Stimulated activated naive CD8-positive, alpha-beta T cell treated with anti-CD3 and anti-CD28 coated beads, Interleukin-15, amount 100 ng/mL, for 72 hours (primary cell): ENCODE measurements around the gene ZP3.
"Not testable (repeated sequence)": the region's sequence is repeated elsewhere in the genome, so short reads cannot be mapped to it uniquely, and the experiment has no call there.

Source experiments
- ATAC-seq: fragments of 150-1000 bp; cut with Tn5 transposase; 2 replicates; pipeline ENCODE4 v1.10.0; 2021; ENCODE audit warnings: mild to moderate bottlenecking, moderate library complexity
- DNase-seq, 2 donors: peaks; one replicate each; pipeline ENCODE4 v3.0.0; 2021 to 2022
- H3K27ac Mint-ChIP-seq, 2 donors: one replicate each; pipeline ENCODE4 v1.8.0; 2022; ENCODE audit warnings: mild to moderate bottlenecking in 2 of 2, mixed read lengths in 2 of 2, moderate library complexity in 2 of 2
- H3K27me3 Mint-ChIP-seq: one replicate; pipeline ENCODE4 v1.8.0; 2022; ENCODE audit warnings: mixed read lengths
- H3K4me1 Mint-ChIP-seq: one replicate; pipeline ENCODE4 v1.8.0; 2022; ENCODE audit warnings: mild to moderate bottlenecking, mixed read lengths
- H3K4me3 Mint-ChIP-seq, 2 donors: one replicate each; pipeline ENCODE4 v1.8.0; 2022; ENCODE audit warnings: mild to moderate bottlenecking in 2 of 2, mixed read lengths in 2 of 2, moderate library complexity in 1 of 2
- H3K9me3 Mint-ChIP-seq, 2 donors: one replicate each; pipeline ENCODE4 v1.8.0; 2022; ENCODE audit warnings: mixed read lengths in 2 of 2

The ZP3 gene

GRCh38 chr7:76458504-76458903 is 33.8 kb downstream of the ZP3 start:
- not testable (repeated sequence) for H3K27ac Mint-ChIP-seq

GRCh38 chr7:76460767-76461166 is 36.0 kb downstream of the ZP3 start:
- not testable (repeated sequence) for ATAC-seq, H3K27me3 Mint-ChIP-seq, DNase-seq, H3K4me3 Mint-ChIP-seq, H3K4me1 Mint-ChIP-seq, H3K27ac Mint-ChIP-seq, H3K9me3 Mint-ChIP-seq

More at GRCh38 chr7:76458504-76458903, 33.8 kb downstream of the ZP3 start:
- not testable (repeated sequence) for H3K4me3 Mint-ChIP-seq, H3K27me3 Mint-ChIP-seq, H3K9me3 Mint-ChIP-seq, DNase-seq, ATAC-seq, H3K4me1 Mint-ChIP-seq

GRCh38 chr7:76461464-76462101 is 36.8 kb downstream of the ZP3 start, which contains the start of gene DTX2:
DTX2 (plus strand) TSS chr7:76461709; CDS start chr7:76480510, 18,801 bp downstream.
- peak within 1 kb of the TSS; percentile 67 to 71 for H3K4me3 Mint-ChIP-seq
- peak; percentile 98 for ATAC-seq
- peak; percentile 58 to 63 for DNase-seq
- H3K9me3 Mint-ChIP-seq, H3K27me3 Mint-ChIP-seq, H3K4me1 Mint-ChIP-seq, H3K27ac Mint-ChIP-seq: not testable (repeated sequence)

GRCh38 chr7:76462271-76462882 is 37.6 kb downstream of the ZP3 start:
- ATAC-seq, H3K4me3 Mint-ChIP-seq, H3K9me3 Mint-ChIP-seq, H3K27ac Mint-ChIP-seq, DNase-seq, H3K27me3 Mint-ChIP-seq, H3K4me1 Mint-ChIP-seq: not testable (repeated sequence)

GRCh38 chr7:76464959-76465358 is 40.2 kb downstream of the ZP3 start:
- not testable (repeated sequence) for DNase-seq, H3K4me3 Mint-ChIP-seq, H3K9me3 Mint-ChIP-seq, H3K27me3 Mint-ChIP-seq, ATAC-seq, H3K4me1 Mint-ChIP-seq, H3K27ac Mint-ChIP-seq

- ATAC-seq, H3K9me3 Mint-ChIP-seq, H3K4me1 Mint-ChIP-seq, H3K27me3 Mint-ChIP-seq, H3K4me3 Mint-ChIP-seq, DNase-seq, H3K27ac Mint-ChIP-seq: not testable (repeated sequence)
Observed at GRCh38 chr7:76465950-76466349, 41.2 kb downstream of the ZP3 start.

GRCh38 chr7:76467743-76468404 is 43.1 kb downstream of the ZP3 start:
- not testable (repeated sequence) for H3K4me3 Mint-ChIP-seq, H3K4me1 Mint-ChIP-seq, DNase-seq, H3K9me3 Mint-ChIP-seq, H3K27me3 Mint-ChIP-seq
- peak; percentile 69 for ATAC-seq
- peak overlapping the region in 1 of 2 donors; percentile 54 for H3K27ac Mint-ChIP-seq

- not testable (repeated sequence) for DNase-seq, ATAC-seq, H3K4me1 Mint-ChIP-seq, H3K9me3 Mint-ChIP-seq, H3K4me3 Mint-ChIP-seq, H3K27ac Mint-ChIP-seq, H3K27me3 Mint-ChIP-seq
Observed at GRCh38 chr7:76471556-76472221, 46.9 kb downstream of the ZP3 start.

GRCh38 chr7:76473097-76473496 is 48.3 kb downstream of the ZP3 start:
- H3K27me3 Mint-ChIP-seq, ATAC-seq, H3K4me1 Mint-ChIP-seq, H3K9me3 Mint-ChIP-seq, DNase-seq, H3K27ac Mint-ChIP-seq, H3K4me3 Mint-ChIP-seq: not testable (repeated sequence)

- DNase-seq, ATAC-seq, H3K4me1 Mint-ChIP-seq, H3K4me3 Mint-ChIP-seq, H3K27me3 Mint-ChIP-seq, H3K9me3 Mint-ChIP-seq: not testable (repeated sequence)
- H3K27ac Mint-ChIP-seq = peak overlapping the region in 1 of 2 donors; percentile 83
Observed at GRCh38 chr7:76476280-76476679, 51.5 kb downstream of the ZP3 start.

GRCh38 chr7:76476742-76477474 is 52.2 kb downstream of the ZP3 start:
- H3K27me3 Mint-ChIP-seq, DNase-seq, H3K9me3 Mint-ChIP-seq, H3K27ac Mint-ChIP-seq, H3K4me3 Mint-ChIP-seq, H3K4me1 Mint-ChIP-seq, ATAC-seq: not testable (repeated sequence)

GRCh38 chr7:76479628-76480027 is 54.9 kb downstream of the ZP3 start:
- DNase-seq (peak in 1 of 2 donors; percentile 33), ATAC-seq (peak; percentile 70)
- peak overlapping the region in 1 of 2 donors; percentile 49 for H3K4me3 Mint-ChIP-seq
- not testable (repeated sequence) for H3K27me3 Mint-ChIP-seq, H3K9me3 Mint-ChIP-seq
- H3K27ac Mint-ChIP-seq = peak overlapping the region; percentile 59 to 96
- peaks cover 10% of the 10 kb centered on the region for H3K4me1 Mint-ChIP-seq

- ATAC-seq, H3K9me3 Mint-ChIP-seq, H3K27me3 Mint-ChIP-seq, DNase-seq: not testable (repeated sequence)
- Mint-ChIP-seq H3K4me3 (peak overlapping the region in 1 of 2 donors; percentile 6), H3K4me1 (peaks cover 10% of the 10 kb centered on the region), H3K27ac (peak overlapping the region; percentile 49 to 59)
Observed at GRCh38 chr7:76480403-76481253, 55.9 kb downstream of the ZP3 start.

GRCh38 chr7:76482660-76483059 is 57.9 kb downstream of the ZP3 start:
- H3K27me3 Mint-ChIP-seq, DNase-seq, H3K27ac Mint-ChIP-seq, H3K4me3 Mint-ChIP-seq, ATAC-seq, H3K9me3 Mint-ChIP-seq, H3K4me1 Mint-ChIP-seq: not testable (repeated sequence)
